22Rv1 (cell line): ENCODE data around the gene PSMD7.

Experiments
- H3K27ac ChIP-seq: fragments of 450-650 bp; 2 replicates; pipeline ENCODE4 v1.5.1; 2017
- CTCF ChIP-seq: fragments of 450-650 bp; IDR thresholded peaks from 2 replicates; pipeline ENCODE4 v1.5.1; 2017; ENCODE audit warnings: mild to moderate bottlenecking
- ZFX ChIP-seq: fragments of 450-650 bp; IDR thresholded peaks from 2 replicates; pipeline ENCODE4 v1.6.1; 2017; ENCODE audit warnings: antibody characterized with exemption, borderline replicate concordance

PSMD7 gene

GRCh38 chr16:74279805-74280204 lies 16.8 kb upstream of the PSMD7 start:
- no peak for TF ChIP-seq CTCF
- no peak for TF ChIP-seq ZFX
- H3K27ac ChIP-seq = no peak overlapping the region

GRCh38 chr16:74280448-74280847 lies 16.2 kb upstream of the PSMD7 start:
- TF ChIP-seq ZFX = no peak
- no peak for TF ChIP-seq CTCF
- no peak overlapping the region for H3K27ac ChIP-seq

- no peak overlapping the region for H3K27ac ChIP-seq
- TF ChIP-seq CTCF (no peak), ZFX (no peak)
Observed at GRCh38 chr16:74281300-74281699, 15.3 kb upstream of the PSMD7 start.

GRCh38 chr16:74283716-74284115 lies 12.9 kb upstream of the PSMD7 start:
- no peak for TF ChIP-seq ZFX
- TF ChIP-seq CTCF = no peak
- no peak overlapping the region for H3K27ac ChIP-seq

GRCh38 chr16:74288065-74288464 lies 8.5 kb upstream of the PSMD7 start:
- H3K27ac ChIP-seq = no peak overlapping the region
- no peak for TF ChIP-seq CTCF
- TF ChIP-seq ZFX = no peak

DNA sequence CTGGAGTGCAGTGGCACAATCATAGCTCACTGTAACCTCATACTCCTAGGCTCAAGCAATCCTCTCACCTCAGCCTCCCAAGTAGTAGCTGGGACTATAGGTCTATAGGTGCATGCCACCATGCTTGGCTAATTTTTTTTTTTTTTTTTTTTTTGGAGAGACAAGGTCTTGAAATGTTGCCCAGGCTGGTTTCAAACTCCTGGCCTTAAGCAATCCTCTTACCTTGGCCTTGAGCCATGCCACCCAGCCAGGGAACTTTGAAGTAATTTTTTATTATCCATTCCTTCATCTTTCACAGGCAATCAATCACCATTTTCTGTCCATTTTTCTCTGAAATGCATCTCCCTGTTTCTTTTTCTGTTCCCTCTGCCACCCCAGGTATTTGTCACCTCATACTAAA lies 6.3 kb upstream of the PSMD7 start:
- no peak overlapping the region for H3K27ac ChIP-seq
- no peak for TF ChIP-seq CTCF
- no peak for TF ChIP-seq ZFX

GRCh38 chr16:74291176-74291575 lies 5.4 kb upstream of the PSMD7 start:
- TF ChIP-seq ZFX (no peak), CTCF (no peak)
- no peak overlapping the region for H3K27ac ChIP-seq
